NAMALWA (cell line): ENCODE data around the gene GID8.
"Not testable (repeated sequence)": the region's sequence is repeated elsewhere in the genome, so short reads cannot be mapped to it uniquely, and the experiment has no call there.

Source experiments
- DNase-seq: peaks from one replicate; pipeline ENCODE4 v3.0.0-alpha.2; 2015; ENCODE audit warnings: low spot score

GID8 gene

DNA sequence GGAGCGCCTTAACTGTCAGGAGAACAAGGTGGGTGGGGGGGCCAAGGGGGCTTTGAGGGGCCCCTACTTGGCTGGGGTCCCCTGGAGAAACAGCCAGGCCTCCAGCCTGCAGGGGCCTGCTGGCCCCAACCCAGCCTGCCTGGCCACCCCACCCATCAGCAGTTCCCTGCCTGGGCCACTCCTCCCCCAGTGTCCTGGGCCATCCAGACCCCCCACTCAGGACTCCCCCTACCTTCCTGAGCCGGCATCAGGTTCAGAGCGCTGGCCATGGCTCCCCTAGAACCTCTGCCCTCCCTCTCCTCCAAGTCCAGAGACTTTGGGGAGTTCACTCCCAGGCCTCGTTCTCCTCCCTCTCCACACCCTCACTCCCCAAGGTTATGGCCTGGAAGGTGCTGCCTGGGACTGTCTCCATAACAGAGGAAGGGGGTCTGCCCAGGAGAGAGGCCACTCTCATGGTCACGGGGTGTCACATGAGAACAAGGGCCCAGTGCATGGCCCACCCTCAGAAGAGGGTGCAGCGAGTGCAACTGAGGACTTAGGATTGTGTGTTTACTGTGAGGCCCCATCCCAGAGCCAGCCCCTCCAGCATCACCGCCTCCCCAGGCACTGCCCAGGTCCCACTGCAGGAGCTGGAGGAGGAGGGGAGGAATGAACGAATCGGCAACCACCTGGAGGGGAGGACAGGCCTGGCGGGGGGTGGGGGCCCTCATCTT, 20.6 kb downstream of the GID8 start:
- DNase-seq, result no peak

GRCh38 chr20:62959101-62959971, 21.4 kb downstream of the GID8 start:
- DNase-seq, result no peak

- no peak for DNase-seq
Measured at GRCh38 chr20:62959998-62960436, 22.1 kb downstream of the GID8 start.

- DNase-seq, result not testable (repeated sequence)
Measured at GRCh38 chr20:62960446-62961309, 22.7 kb downstream of the GID8 start.

DNA sequence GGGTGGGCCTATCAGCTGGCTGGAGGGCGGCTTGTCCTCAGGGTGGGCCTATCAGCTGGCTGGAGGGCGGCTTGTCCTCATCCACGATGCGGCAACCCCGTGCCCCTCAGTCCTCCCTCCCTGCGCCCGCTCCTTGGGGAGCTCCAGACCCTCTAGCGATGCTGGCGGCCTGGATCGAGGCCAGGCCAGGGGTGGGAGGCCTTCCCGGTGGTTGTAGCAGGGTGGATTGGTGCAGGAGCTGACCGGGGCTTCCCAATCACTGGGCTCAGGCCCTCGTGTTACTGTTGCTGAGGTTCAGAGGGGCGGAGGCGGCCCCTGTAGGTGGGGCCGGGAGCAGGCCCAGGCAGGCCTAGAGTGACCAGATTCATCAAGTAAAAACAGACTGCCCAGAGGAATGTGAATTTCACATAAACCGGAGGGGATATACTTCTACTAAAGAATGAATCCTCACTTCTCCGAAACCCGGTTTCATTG, 23.4 kb downstream of the GID8 start:
- no peak for DNase-seq

DNA sequence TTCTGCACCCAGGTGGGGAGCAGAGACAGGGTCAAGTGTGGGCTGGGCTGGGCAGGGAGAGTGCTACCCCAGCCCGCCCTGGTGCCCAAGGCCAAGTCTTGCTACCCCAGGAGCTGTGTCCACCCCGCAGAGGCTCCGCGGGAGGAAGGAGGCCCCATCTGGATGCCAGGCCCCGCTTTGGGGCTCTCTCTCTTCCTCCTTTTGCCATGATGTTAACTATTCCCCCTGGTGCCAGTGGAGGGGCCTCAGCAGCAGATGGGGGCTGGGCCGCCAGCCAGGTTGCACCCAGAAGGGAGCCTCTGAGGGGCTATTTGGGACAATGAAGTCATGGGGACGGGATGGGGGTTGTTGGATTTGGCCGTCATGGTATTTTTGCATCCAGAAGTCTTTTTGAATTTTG, 23.9 kb downstream of the GID8 start:
- DNase-seq, result no peak

- no peak for DNase-seq
Measured at GRCh38 chr20:62962221-62962879, 24.4 kb downstream of the GID8 start.

DNA sequence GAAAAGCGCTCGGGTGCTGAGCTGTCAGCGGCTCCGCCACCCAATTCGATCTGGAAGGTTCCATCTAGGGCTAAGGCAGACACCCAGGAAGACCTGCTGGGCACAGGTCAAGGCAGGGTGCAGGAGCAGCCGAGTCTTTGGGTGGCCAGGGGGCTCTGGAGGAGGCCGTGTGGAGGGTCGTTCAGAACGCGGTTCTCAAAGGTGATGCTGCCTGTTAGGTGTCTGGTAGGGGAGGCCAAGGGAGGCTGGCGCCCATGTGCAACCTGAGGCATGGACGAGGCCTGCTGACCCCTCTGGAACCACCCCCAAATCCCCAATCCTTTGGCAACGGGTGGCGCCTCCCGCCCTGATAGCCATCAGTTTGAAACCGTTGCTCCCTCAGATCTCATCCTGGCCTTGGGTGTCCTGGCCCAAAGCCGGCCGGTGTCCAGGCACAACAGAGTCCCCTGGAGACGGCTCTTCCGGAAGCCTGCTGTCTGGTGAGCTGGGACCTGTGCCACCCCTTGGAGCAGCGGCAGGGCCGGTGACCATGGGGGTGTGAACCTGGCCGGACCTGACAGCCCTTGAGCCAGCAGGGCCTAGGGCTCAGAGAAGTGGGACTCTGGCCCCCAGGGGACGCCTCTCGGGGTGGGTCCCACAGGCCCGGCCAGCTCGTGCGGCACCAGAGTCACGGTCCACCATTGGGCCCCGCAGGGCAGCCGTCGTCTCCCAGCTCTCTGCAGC, 25.1 kb downstream of the GID8 start:
- DNase-seq, result no peak

- DNase-seq, result no peak
Measured at GRCh38 chr20:62963614-62964397, 25.9 kb downstream of the GID8 start.

DNA sequence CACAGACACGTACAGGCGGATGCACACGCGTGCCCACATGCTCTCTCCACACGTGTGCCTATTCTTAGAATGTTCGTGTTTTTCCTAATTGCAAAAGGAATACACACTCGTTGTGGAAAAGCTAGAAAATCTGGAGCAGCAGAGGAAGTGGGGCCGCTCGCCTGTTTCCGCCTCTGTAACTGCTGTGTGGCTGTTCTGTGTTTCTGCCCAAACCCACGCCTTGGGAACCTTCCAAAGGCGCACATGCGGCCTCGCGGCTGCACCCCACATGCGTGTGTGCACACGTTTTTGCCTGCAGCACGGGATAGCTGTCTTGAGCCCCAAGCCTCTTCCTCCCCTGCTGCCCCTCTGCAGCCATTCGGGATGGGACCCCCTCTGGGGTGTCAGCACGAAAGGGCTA, 26.8 kb downstream of the GID8 start:
- DNase-seq, result no peak

GRCh38 chr20:62965363-62965771, 27.4 kb downstream of the GID8 start:
- no peak for DNase-seq

GRCh38 chr20:62966212-62967148, 28.5 kb downstream of the GID8 start:
- DNase-seq, result no peak

DNA sequence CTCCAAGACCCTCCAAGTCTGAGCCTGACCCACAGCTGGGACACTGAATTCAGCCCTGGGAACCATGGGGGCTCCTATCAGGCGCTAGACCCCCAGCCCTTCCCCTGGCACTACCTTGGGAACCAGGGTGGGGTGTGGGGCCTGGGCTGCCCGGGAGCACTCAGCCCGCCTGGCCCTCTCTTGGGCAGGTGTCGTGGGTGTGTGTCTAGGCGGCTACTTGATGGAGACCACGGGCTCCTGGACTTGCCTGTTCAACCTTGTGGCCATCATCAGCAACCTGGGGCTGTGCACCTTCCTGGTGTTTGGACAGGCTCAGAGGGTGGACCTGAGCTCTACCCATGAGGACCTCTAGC, 29.2 kb downstream of the GID8 start:
- no peak for DNase-seq

DNA sequence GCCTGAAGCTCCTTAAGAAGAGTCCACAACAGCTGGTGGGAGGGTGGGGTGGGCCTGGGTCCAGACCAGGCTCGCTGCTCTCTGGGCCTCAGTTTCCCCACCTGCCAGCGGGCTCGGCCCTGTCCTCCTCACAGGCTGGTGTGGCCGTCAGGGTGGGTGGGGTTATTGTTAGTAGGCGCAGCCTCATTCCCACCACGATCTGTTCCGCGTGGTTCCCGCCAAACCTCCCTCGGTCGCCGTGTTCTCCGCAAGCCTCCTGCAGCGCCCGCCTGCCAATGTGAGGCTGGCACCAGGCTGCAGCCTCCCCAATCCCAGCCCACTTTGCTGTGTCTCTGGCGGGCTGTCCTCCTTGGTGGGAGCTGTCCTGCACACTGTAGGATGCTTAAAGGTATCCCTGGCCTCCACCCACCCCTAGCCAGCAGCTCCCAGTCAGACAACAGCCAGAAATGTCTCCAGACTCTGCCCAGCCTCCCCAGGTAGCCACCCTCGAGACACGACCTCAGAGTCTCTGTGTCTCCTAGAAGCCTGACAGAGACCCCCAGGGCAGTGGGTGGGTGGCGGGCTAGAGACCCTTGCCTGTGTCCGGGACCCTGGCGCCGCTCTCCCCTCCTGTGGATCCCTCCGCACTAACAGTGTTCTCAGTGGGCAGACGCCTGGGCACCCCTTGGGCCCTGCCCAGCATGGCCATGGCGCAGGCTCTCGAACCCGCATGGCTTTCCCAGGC, 29.8 kb downstream of the GID8 start:
- DNase-seq, result no peak

DNA sequence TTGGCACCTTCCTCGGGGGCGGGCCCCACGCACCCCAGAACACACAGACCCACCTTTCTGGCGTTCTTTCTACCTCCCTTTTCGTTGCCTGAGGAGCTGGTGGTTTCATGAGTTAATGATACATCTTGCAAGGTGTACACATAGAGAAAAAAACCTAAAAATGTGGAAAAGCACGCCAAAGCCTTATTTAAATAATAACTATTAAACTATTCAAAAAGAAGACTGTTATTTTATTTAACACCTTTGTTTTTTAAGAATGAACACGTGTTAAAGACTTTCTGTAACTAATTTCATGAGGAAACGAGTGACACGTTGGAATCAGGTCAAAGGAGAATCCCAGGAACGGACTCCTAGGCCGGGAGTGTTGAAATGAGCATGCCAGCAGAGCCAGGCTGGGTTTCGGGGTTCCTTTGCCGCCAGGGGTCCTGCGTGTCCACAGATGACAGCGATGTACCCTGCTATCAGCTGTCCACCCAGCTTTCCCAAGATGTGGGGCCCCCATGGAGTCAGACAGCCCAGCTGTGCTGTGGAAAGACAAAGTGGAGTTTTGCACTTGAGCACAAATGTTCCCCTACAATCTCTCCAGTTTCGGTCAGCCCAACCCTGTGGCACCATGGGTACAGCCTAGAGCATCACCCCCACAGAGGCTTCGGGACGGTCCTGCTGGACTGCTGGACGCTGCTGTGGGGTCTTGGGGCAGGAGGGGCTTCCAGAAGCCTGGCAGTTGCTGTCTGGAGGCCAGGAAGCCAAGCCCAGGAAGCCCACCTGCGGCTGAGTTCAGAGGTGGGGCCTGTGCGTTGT, 30.6 kb downstream of the GID8 start:
- no peak for DNase-seq

- DNase-seq, result no peak
Measured at GRCh38 chr20:62969179-62969760, 31.3 kb downstream of the GID8 start.

- no peak for DNase-seq
Measured at GRCh38 chr20:62969939-62970306, 32.0 kb downstream of the GID8 start.
